ENCODE data around the gene IER3. TPM values are rescaled to one million over a fixed set of nuclear protein-coding genes. Genes with fewer than 3 reads are reported as not detected.

The IER3 gene
- total RNA-seq, 4 donors from 2014 or later = 1.8 to 7.3 (median 3.3) TPM

- TF ChIP-seq CTCF (IDR thresholded peaks at IDR 0.05; ENCODE audit: low read depth) = no peak
Observed at GRCh38 chr6:30748851-30749540, 4.6 kb upstream of the IER3 start.

GRCh38 chr6:30747902-30748769, 3.8 kb upstream of the IER3 start:
- no peak for TF ChIP-seq CTCF (IDR thresholded peaks at IDR 0.05; ENCODE audit: low read depth)

GRCh38 chr6:30747300-30747687, 2.9 kb upstream of the IER3 start:
- no peak for TF ChIP-seq CTCF (IDR thresholded peaks at IDR 0.05; ENCODE audit: low read depth)

DNA sequence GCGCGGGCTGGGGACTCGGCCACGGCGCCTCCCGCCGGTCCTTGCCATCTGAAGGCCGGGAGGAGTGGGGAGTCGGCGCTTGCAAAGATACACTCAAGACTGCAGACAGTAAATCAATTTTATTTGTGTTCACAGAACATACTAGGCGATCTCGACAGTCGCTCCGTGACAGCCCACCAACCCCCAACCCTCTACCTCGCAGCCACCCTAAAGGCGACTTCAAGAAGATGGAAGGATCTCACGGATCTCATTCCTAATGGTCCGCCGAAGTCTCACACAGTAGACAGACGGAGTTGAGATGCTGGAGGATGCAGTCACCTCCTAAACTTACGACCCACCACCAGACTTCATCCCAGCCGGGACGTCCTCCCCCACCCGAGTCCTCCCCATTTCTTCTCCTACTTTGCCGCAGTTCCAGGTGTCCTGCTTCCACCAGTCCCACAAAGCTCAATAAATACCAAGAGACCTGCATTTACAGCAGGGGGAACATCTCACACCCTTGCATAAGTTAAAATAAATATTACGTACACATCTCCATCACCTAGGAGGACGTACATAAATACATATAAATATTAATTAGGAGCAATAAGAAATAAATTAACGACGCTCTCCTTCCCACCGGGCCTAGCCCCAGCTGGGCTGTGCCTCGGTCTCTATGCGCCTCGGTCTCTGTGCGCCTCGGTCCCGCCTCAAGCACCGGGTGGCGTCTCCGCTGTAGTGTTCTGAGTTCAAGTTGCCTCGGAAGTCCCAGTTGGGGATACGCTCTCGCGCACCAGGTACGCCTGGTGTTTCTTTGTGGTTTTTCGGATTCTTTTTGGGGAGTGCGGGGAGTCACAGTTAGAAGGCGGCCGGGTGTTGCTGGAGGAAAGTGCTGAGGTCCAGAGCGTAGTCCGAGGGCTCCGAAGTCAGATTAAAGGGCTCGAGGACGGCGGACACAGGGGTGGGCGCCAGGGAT, 971 bp downstream of the IER3 start:
- TF ChIP-seq CTCF (IDR thresholded peaks at IDR 0.05; ENCODE audit: low read depth) = no peak

DNA sequence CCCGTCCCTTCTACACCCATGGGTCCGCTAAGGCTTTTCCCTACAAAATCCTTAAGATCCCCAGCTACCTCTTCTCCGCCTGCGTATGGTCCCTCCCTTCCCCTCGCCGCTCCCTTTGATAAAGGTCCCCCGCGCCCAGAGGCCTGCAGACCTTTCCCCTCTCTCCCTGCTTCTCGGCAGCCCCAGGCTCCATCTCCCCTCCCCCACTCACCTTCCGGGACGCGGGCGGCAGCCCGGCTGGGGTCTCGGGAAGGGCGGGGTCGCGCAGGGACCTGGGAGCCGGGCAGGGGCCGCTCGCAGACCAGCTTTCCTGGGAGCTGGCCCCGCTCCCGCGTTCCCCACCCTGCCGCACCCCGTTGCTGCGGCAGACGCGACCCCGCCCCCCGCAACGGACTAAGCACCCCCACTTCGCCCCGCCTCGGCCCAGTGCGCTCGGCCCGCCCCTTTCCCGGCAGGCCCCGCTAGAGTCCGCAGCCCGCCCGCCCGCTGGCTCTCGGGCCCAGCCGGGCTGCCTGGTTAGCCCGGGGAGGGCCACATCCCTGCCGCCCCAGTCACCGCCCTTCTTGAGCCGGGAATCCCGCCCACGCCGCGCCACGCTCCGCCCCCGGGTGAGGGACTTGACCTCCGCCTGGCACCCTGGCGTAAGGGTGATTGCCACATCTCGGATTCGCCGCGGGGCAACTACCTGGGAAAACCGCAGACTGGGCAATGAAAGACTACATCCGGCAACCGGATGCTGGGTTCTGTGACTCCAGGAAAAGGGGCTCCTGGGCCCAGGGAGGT, 1.8 kb downstream of the IER3 start, which contains the start of gene FLOT1:
FLOT1 (minus strand) TSS at position 372 of the 783 bp plus-strand sequence. CDS start 498 bp downstream, outside the sequence.
- TF ChIP-seq CTCF (IDR thresholded peaks at IDR 0.05; ENCODE audit: low read depth) = no peak

DNA sequence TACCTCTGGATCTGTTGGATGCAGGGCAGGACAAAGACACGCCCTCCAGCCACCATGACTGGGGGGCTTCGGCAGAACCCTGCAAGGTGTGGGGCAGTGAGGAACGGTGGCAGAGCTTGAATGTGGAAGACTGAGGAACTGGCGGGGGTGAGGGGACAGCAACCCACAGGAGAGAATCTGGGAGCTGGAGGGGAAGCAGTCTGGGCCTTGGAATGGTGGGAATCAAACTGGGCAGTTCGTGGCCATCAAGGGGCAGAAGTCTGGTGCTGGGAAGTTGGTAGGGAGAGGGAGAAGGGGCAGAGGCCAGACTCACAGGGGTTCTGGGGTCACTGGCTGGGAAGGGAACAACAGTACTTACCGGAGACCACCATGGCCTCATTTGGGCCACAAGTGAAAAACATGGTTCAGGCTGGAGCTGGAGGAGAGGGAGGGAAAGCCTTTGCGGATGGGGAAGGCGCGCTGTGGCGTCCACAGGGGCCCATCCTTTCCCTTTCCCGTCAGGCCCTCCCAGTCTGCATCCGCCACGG, 2.5 kb downstream of the IER3 start:
- no peak for TF ChIP-seq CTCF (IDR thresholded peaks at IDR 0.05; ENCODE audit: low read depth)
